GM19238 (cell line): ENCODE results near the gene GPAM.
"Not testable (repeated sequence)": the region's sequence is repeated elsewhere in the genome, so short reads cannot be mapped to it uniquely, and the experiment has no call there.

Experiments used
- DNase-seq: peaks from one replicate; pipeline ENCODE4 v3.0.0; 2011; ENCODE audit warnings: low spot score; ENCODE audit not compliant: insufficient read length

The GPAM gene

GRCh38 chr10:112216966-112217365, 33.4 kb upstream of the GPAM start:
- no peak for DNase-seq

GRCh38 chr10:112216151-112216550, 32.6 kb upstream of the GPAM start:
- DNase-seq = no peak

- no peak for DNase-seq
Measured at GRCh38 chr10:112215342-112215774, 31.8 kb upstream of the GPAM start.

- no peak for DNase-seq
Measured at GRCh38 chr10:112214298-112214926, 30.8 kb upstream of the GPAM start.

- no peak for DNase-seq
Measured at GRCh38 chr10:112213836-112214235, 30.3 kb upstream of the GPAM start.

GRCh38 chr10:112213098-112213823, 29.7 kb upstream of the GPAM start:
- no peak for DNase-seq

GRCh38 chr10:112210666-112211065, 27.1 kb upstream of the GPAM start:
- DNase-seq = no peak

GRCh38 chr10:112209684-112210131, 26.1 kb upstream of the GPAM start:
- no peak for DNase-seq

- no peak for DNase-seq
Measured at GRCh38 chr10:112208997-112209396, 25.4 kb upstream of the GPAM start.

GRCh38 chr10:112208292-112208691, 24.7 kb upstream of the GPAM start:
- DNase-seq = no peak

- no peak for DNase-seq
Measured at GRCh38 chr10:112203328-112204076, 19.9 kb upstream of the GPAM start.

GRCh38 chr10:112202561-112203241, 19.1 kb upstream of the GPAM start:
- DNase-seq = no peak

- no peak for DNase-seq
Measured at GRCh38 chr10:112202076-112202475, 18.5 kb upstream of the GPAM start.

- DNase-seq = no peak
Measured at GRCh38 chr10:112201334-112201733, 17.8 kb upstream of the GPAM start.

- DNase-seq = not testable (repeated sequence)
Measured at GRCh38 chr10:112200259-112200658, 16.7 kb upstream of the GPAM start.

- not testable (repeated sequence) for DNase-seq
Measured at GRCh38 chr10:112197662-112198061, 14.1 kb upstream of the GPAM start.

- DNase-seq = no peak
Measured at GRCh38 chr10:112195224-112195623, 11.7 kb upstream of the GPAM start.

- no peak for DNase-seq
Measured at GRCh38 chr10:112191791-112192190, 8.2 kb upstream of the GPAM start.

- DNase-seq = no peak
Measured at GRCh38 chr10:112191041-112191590, 7.6 kb upstream of the GPAM start.

GRCh38 chr10:112189465-112189864, 5.9 kb upstream of the GPAM start:
- no peak for DNase-seq

GRCh38 chr10:112187527-112187926, 4.0 kb upstream of the GPAM start:
- DNase-seq = no peak
